HEK293 (cell line): ENCODE results near the gene MYO18B.

ENCODE experiments used
- CTCF ChIA-PET: fragments of 350-600 bp; formaldehyde crosslinking; extraction: SDS; loops from one replicate; lab custom pipeline; 2021; ENCODE audit warnings: antibody characterized with exemption; lab: Yijun Ruan, JAX
- POLR2A ChIA-PET: fragments of 300-600 bp; formaldehyde crosslinking; extraction: SDS; loops from one replicate; lab custom pipeline; 2020; ENCODE audit warnings: antibody characterized with exemption, inconsistent platforms; lab: Yijun Ruan, JAX
- H3K27ac ChIP-seq: fragments of 200-500 bp; sonication (Bioruptor generic); 2 replicates; pipeline ENCODE4 v1.5.1; 2014; ENCODE audit warnings: low read depth, low read length, control low read depth, inconsistent platforms; ENCODE audit errors: extremely low read depth
- H3K36me3 ChIP-seq, 2 experiments: fragments of 200-500 bp in 1 of 2; sonication (Bioruptor generic) in 1 of 2; 1 replicate in 1 of 2; 2 replicates in 1 of 2; pipeline ENCODE4 v1.5.1; 2014 to 2017; ENCODE audit warnings: inconsistent platforms in 2 of 2, low read length in 2 of 2; ENCODE audit not compliant: control insufficient read depth in 2 of 2, insufficient read depth in 1 of 2
- H3K4me1 ChIP-seq: fragments of 200-500 bp; sonication (Bioruptor generic); 2 replicates; pipeline ENCODE4 v1.5.1; 2014; ENCODE audit warnings: mild to moderate bottlenecking, low read length, inconsistent platforms; ENCODE audit not compliant: control insufficient read depth, insufficient read depth
- H3K4me3 ChIP-seq: 2 replicates; pipeline ENCODE4 v1.5.1; 2011; ENCODE audit warnings: low read depth, mild to moderate bottlenecking, control low read depth, low read length, moderate library complexity
- H3K9me3 ChIP-seq: fragments of 200-500 bp; sonication (Bioruptor generic); 2 replicates; pipeline ENCODE4 v1.5.1; 2014; ENCODE audit warnings: low read depth, low read length, inconsistent platforms; ENCODE audit not compliant: control insufficient read depth, insufficient read depth
- AEBP2 ChIP-seq: fragments of 450-650 bp; formaldehyde crosslinking; IDR thresholded peaks from 2 replicates; pipeline ENCODE4 v1.5.1; 2016; ENCODE audit warnings: missing biosample characterization, missing genetic modification characterization, borderline replicate concordance
- EGR2 ChIP-seq: fragments of 450-650 bp; formaldehyde crosslinking; IDR thresholded peaks from 2 replicates; pipeline ENCODE4 v1.5.1; 2016; ENCODE audit warnings: low read depth, missing biosample characterization, missing genetic modification characterization
- GLI4 ChIP-seq: fragments of 450-650 bp; formaldehyde crosslinking; IDR thresholded peaks from 2 replicates; pipeline ENCODE4 v1.5.1; 2016; ENCODE audit warnings: missing biosample characterization, missing genetic modification characterization
- IKZF3 ChIP-seq: fragments of 450-650 bp; IDR thresholded peaks from 2 replicates; pipeline ENCODE4 v1.5.0; 2018; ENCODE audit warnings: missing biosample characterization, mild to moderate bottlenecking, missing genetic modification characterization, moderate library complexity
- OVOL3 ChIP-seq: fragments of 450-650 bp; formaldehyde crosslinking; IDR thresholded peaks from 2 replicates; pipeline ENCODE4 v1.5.1; 2016; ENCODE audit warnings: missing biosample characterization, missing genetic modification characterization
- PBX3 ChIP-seq: sonication (generic); formaldehyde crosslinking; IDR thresholded peaks from 2 replicates; pipeline ENCODE4 v1.8.1; 2022; ENCODE audit warnings: mild to moderate bottlenecking, moderate library complexity, missing genetic modification reagents
- PRDM6 ChIP-seq: fragments of 450-650 bp; formaldehyde crosslinking; IDR thresholded peaks from 2 replicates; pipeline ENCODE4 v1.5.1; 2017; ENCODE audit warnings: missing biosample characterization, missing genetic modification characterization
- SETDB1 ChIP-seq: IDR thresholded peaks from one replicate; pipeline ENCODE4 v1.6.1; 2017; ENCODE audit warnings: mild to moderate bottlenecking, low read length, moderate library complexity, mixed read lengths; ENCODE audit not compliant: insufficient read length
- ZNF354C ChIP-seq: fragments of 450-650 bp; formaldehyde crosslinking; IDR thresholded peaks from 2 replicates; pipeline ENCODE4 v1.5.1; 2016; ENCODE audit warnings: missing biosample characterization, missing genetic modification characterization, low read depth, borderline replicate concordance
- ZNF518A ChIP-seq: fragments of 450-650 bp; formaldehyde crosslinking; conservative IDR thresholded peaks from 2 replicates; pipeline ENCODE4 v1.5.1; 2016; ENCODE audit warnings: low read depth, missing biosample characterization, missing genetic modification characterization

The MYO18B gene

GRCh38 chr22:25739659-25740344, 2.2 kb upstream of the MYO18B start:
- H3K36me3 ChIP-seq, result no peaks in the 10 kb centered on the region
- no peak overlapping the region for H3K4me3 ChIP-seq
- no peak overlapping the region for H3K27ac ChIP-seq
- TF ChIP-seq OVOL3 (tag by site-specific recombination) (no peak), PRDM6 (tag by site-specific recombination) (no peak)
- TF ChIP-seq, all 188 proteins: peak for 0
- CTCF ChIA-PET, result no interaction called here
- H3K4me1 ChIP-seq, result no peaks in the 10 kb centered on the region
- POLR2A ChIA-PET, result no interaction called here
- H3K9me3 ChIP-seq, result no peaks in the 10 kb centered on the region

GRCh38 chr22:25742918-25743708, 1.1 kb downstream of the MYO18B start:
- Histone ChIP-seq H3K4me1 (no peaks in the 10 kb centered on the region), H3K36me3 (no peaks in the 10 kb centered on the region), H3K27ac (no peak overlapping the region), H3K4me3 (no peak overlapping the region), H3K9me3 (no peaks in the 10 kb centered on the region)
- ChIA-PET CTCF (interaction anchor here (1.3 kb wide), 1 partner anchor 30 kb away, joined by 4 read pairs; no protein-coding TSS in a partner anchor), POLR2A (no interaction called here)
- TF ChIP-seq EGR2, result 0 out of 2 replicates have a peak, but pooled peaks have one; percentile 25
- no peak for TF ChIP-seq ZNF354C (tag by site-specific recombination)

- H3K36me3 ChIP-seq, result no peaks in the 10 kb centered on the region
- H3K4me1 ChIP-seq, result no peaks in the 10 kb centered on the region
- POLR2A ChIA-PET, result no interaction called here
- CTCF ChIA-PET, result interaction anchor here (2.1 kb wide), 1 partner anchor 28 kb away, joined by 7 read pairs; no protein-coding TSS in a partner anchor
- H3K4me3 ChIP-seq, result no peak overlapping the region
- H3K27ac ChIP-seq, result no peak overlapping the region
- TF ChIP-seq IKZF3 (tag by site-specific recombination) (no peak), PBX3 (CRISPR knock-in tag) (no peak), SETDB1 (no peak), AEBP2 (tag by site-specific recombination) (no peak), GLI4 (tag by site-specific recombination) (no peak), ZNF518A (tag by site-specific recombination) (no peak)
- TF ChIP-seq, all 188 proteins: peak for 0
- no peaks in the 10 kb centered on the region for H3K9me3 ChIP-seq
These were observed 2.7 kb downstream of the MYO18B start for GRCh38 chr22:25744694-25745093.
